Measurements from ENCODE around the gene OR2H2. TPM values are rescaled to one million over a fixed set of nuclear protein-coding genes. Genes with fewer than 3 reads are reported as not detected.
A peak's percentile ranks its signal among the peaks of the same experiment; 100 is the strongest.

The OR2H2 gene
- total and polyA plus RNA-seq, 2 of the 13 experiments (the other 11 are each of a cell fraction or from before 2014, with no cell fraction given), result not detected

DNA sequence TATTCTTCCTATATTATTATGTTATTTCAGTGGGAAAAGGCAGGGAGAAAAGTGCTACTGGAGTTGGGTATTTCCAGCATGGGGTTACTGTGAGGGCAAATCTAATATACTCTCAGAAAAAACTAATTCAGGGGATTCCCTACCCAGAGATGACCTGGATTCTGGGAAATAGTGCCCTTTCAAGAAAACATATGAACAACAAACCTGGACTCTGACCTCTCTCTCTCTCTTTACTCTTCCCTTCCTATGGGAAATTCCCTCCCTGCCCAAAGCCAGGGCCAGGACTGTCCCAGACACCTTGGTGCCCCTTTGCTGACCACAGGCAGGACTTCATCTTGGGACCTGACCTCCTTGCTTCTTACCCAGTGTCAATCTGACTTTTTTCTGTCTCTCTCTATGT is 23.8 kb upstream of the OR2H2 start (continued):
- TF ChIP-seq, protein P1, sequence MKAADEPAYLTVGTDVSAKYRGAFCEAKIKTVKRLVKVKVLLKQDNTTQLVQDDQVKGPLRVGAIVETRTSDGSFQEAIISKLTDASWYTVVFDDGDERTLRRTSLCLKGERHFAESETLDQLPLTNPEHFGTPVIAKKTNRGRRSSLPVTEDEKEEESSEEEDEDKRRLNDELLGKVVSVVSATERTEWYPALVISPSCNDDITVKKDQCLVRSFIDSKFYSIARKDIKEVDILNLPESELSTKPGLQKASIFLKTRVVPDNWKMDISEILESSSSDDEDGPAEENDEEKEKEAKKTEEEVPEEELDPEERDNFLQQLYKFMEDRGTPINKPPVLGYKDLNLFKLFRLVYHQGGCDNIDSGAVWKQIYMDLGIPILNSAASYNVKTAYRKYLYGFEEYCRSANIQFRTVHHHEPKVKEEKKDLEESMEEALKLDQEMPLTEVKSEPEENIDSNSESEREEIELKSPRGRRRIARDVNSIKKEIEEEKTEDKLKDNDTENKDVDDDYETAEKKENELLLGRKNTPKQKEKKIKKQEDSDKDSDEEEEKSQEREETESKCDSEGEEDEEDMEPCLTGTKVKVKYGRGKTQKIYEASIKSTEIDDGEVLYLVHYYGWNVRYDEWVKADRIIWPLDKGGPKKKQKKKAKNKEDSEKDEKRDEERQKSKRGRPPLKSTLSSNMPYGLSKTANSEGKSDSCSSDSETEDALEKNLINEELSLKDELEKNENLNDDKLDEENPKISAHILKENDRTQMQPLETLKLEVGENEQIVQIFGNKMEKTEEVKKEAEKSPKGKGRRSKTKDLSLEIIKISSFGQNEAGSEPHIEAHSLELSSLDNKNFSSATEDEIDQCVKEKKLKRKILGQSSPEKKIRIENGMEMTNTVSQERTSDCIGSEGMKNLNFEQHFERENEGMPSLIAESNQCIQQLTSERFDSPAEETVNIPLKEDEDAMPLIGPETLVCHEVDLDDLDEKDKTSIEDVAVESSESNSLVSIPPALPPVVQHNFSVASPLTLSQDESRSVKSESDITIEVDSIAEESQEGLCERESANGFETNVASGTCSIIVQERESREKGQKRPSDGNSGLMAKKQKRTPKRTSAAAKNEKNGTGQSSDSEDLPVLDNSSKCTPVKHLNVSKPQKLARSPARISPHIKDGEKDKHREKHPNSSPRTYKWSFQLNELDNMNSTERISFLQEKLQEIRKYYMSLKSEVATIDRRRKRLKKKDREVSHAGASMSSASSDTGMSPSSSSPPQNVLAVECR (CRISPR knock-in tag; IDR thresholded peaks at IDR 0.05; ENCODE audit: borderline replicate concordance), result no peak
- TF ChIP-seq HCFC1 (IDR thresholded peaks at IDR 0.05; ENCODE audit: low read depth, low read length) (no peak), ONECUT2 (CRISPR knock-in tag; IDR thresholded peaks at IDR 0.05) (no peak), ZBTB49 (CRISPR knock-in tag; IDR thresholded peaks at IDR 0.05; ENCODE audit: borderline replicate concordance) (no peak), MAFF (IDR thresholded peaks at IDR 0.05; ENCODE audit: low read depth, low read length) (no peak), NR2F1 (CRISPR knock-in tag; IDR thresholded peaks at IDR 0.05) (peak in 1 of 2 experiments; percentile 34; a peak in 1 of 4 replicates), PRPF4 (IDR thresholded peaks at IDR 0.05; ENCODE audit: low read depth, low read length, poor library complexity, severe bottlenecking) (no peak), ZNF761 (CRISPR knock-in tag; conservative IDR thresholded peaks at IDR 0.05) (no peak), GPN1 (CRISPR knock-in tag; IDR thresholded peaks at IDR 0.05; ENCODE audit: borderline replicate concordance) (no peak), ZKSCAN5 (CRISPR knock-in tag; IDR thresholded peaks at IDR 0.05) (no peak), NCOR1 (IDR thresholded peaks at IDR 0.05; ENCODE audit: borderline replicate concordance, low read length) (peak; percentile 42; the same call in 1 of the 2 replicates), ZNF333 (CRISPR knock-in tag; IDR thresholded peaks at IDR 0.05; ENCODE audit: borderline replicate concordance) (no peak), ZNF616 (CRISPR knock-in tag; IDR thresholded peaks at IDR 0.05; ENCODE audit: low read depth) (no peak), ELF4 (CRISPR knock-in tag; IDR thresholded peaks at IDR 0.05; ENCODE audit: borderline replicate concordance) (no peak), LCORL (IDR thresholded peaks at IDR 0.05) (no peak), LCORL (CRISPR knock-in tag; IDR thresholded peaks at IDR 0.05) (peak; percentile 65; the same call in 1 of the 2 replicates), MLX (CRISPR knock-in tag; IDR thresholded peaks at IDR 0.05) (no peak)
- TF ChIP-seq, protein P2, sequence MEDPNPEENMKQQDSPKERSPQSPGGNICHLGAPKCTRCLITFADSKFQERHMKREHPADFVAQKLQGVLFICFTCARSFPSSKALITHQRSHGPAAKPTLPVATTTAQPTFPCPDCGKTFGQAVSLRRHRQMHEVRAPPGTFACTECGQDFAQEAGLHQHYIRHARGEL (CRISPR knock-in tag; IDR thresholded peaks at IDR 0.05), result no peak
- TF ChIP-seq, protein P3, sequence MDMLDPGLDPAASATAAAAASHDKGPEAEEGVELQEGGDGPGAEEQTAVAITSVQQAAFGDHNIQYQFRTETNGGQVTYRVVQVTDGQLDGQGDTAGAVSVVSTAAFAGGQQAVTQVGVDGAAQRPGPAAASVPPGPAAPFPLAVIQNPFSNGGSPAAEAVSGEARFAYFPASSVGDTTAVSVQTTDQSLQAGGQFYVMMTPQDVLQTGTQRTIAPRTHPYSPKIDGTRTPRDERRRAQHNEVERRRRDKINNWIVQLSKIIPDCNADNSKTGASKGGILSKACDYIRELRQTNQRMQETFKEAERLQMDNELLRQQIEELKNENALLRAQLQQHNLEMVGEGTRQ (IDR thresholded peaks at IDR 0.05; ENCODE audit: low read depth, low read length), result no peak
- TF ChIP-seq, protein P3 (CRISPR knock-in tag; IDR thresholded peaks at IDR 0.05; ENCODE audit: borderline replicate concordance), result no peak
- TF ChIP-seq, protein P4, sequence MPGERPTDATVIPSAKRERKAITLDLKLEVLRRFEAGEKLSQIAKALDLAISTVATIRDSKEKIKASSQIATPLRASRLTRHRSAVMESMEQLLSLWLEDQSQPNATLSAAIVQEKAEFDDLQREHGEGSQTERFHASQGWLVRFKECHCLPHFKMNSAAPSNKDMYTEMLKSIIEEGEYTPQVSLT (CRISPR knock-in tag; IDR thresholded peaks at IDR 0.05; ENCODE audit: borderline replicate concordance, low read depth), result no peak

Data from HepG2 (cell line).